Measurements from ENCODE around the gene TXNL4A. TPM values are rescaled to one million over a fixed set of nuclear protein-coding genes. Genes with fewer than 3 reads are reported as not detected.

TXNL4A gene
- total RNA-seq: 10 to 100 TPM in 6 of 7 donors, 1 to 10 TPM in 1; 9.4 to 57.1 (median 42.3) TPM
- 10 to 100 TPM; 21.5 to 47.9 TPM for polyA plus RNA-seq
- long read RNA-seq, donor 1, partial matches to known transcripts: 0 of 10 reads
- long read RNA-seq, donor 1, other reads (novel, unspliced or antisense): 8 of 10 reads
- long read RNA-seq, donor 2, transcript TXNL4A-201 (3 exons, 3,504 nt): major isoform, 74 of 91 reads
- long read RNA-seq, donor 2, partial matches to known transcripts: 0 of 91 reads
- long read RNA-seq, donor 2, other reads (novel, unspliced or antisense): 11 of 91 reads
- long read RNA-seq, donor 3, transcript TXNL4A-201 (3 exons, 3,504 nt): major isoform, 35 of 45 reads
- long read RNA-seq, donor 3, partial matches to known transcripts: 0 of 45 reads
- long read RNA-seq, donor 3, other reads (novel, unspliced or antisense): 9 of 45 reads

DNA sequence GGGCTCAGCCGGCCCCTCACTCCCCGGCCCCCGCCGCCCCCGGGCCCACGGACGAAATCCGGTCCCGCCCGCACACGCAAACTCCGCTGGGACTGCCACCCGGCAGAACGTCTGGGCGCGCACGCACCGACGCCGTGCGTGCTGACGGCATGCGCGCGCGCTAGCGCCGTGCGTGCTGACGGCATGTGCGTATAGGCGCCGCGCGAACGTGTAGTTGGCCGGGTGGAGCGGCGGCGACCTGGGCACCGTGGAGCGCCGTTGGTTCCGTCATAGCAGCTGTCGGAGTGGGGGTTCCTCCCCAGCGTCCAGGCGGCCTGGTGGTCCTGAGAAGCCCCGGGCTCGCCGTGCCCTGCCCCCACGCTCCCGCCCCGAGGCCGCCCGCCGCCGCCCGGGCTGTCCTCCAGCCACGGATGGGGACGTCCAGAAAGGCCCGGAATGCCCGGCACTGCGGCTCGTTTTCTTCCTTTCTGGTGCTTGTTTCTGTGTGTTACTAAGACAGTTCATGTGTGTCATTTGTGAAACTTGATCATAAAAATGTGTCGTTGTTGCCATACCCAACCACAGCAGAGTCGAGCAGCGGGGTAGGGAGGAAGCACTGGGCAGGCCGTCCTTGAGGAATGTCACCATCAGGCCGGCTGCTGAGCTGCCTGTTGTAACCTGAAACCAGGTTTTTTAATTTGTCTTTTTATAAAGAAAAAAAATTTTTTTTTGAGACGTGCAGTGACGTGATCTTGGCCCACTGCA is at the start of gene TXNL4A:
TSS of gene TXNL4A (minus strand) at position 113 of the 744 bp plus-strand sequence. CDS start 171 bp downstream, outside the sequence.
- DNase-seq: peak; percentile 74 to 91 (median 78)

GRCh38 chr18:80037300-80037699 is 48.9 kb upstream of the TXNL4A start:
- WGBS, 3 donors: 95 to 97% (median 96%) methylated on average over 12 of the region's 12 CpGs
- no peak for TF ChIP-seq EP300 (IDR thresholded peaks at IDR 0.05)
- TF ChIP-seq POLR2A (IDR thresholded peaks at IDR 0.05): no peak
- TF ChIP-seq, protein P1, sequence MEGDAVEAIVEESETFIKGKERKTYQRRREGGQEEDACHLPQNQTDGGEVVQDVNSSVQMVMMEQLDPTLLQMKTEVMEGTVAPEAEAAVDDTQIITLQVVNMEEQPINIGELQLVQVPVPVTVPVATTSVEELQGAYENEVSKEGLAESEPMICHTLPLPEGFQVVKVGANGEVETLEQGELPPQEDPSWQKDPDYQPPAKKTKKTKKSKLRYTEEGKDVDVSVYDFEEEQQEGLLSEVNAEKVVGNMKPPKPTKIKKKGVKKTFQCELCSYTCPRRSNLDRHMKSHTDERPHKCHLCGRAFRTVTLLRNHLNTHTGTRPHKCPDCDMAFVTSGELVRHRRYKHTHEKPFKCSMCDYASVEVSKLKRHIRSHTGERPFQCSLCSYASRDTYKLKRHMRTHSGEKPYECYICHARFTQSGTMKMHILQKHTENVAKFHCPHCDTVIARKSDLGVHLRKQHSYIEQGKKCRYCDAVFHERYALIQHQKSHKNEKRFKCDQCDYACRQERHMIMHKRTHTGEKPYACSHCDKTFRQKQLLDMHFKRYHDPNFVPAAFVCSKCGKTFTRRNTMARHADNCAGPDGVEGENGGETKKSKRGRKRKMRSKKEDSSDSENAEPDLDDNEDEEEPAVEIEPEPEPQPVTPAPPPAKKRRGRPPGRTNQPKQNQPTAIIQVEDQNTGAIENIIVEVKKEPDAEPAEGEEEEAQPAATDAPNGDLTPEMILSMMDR (IDR thresholded peaks at IDR 0.05): no peak
- intact Hi-C loops (cut with DNase I): loop anchor here in 3 of 4 donors (5.0 to 10.0 kb wide), 4 partner anchors 52 to 112 kb away; partner anchors contain the start of genes ADNP2 (in 1 of the 3), SLC66A2 (in 1 of the 3) and TXNL4A (in 1 of the 3)
- no peaks in the 10 kb centered on the region for H3K9me3 ChIP-seq
- DNase-seq: no peak
- H3K4me1 ChIP-seq (ENCODE audit: insufficient read depth): peaks cover 2% of the 10 kb centered on the region
- H3K36me3 ChIP-seq: no peaks in the 10 kb centered on the region
- no peak overlapping the region for H3K27ac ChIP-seq
- no peaks in the 10 kb centered on the region for H3K27me3 ChIP-seq
- H3K4me3 ChIP-seq: no peak overlapping the region

More for the DNA sequence above, at the start of gene TXNL4A:
- Histone ChIP-seq H3K27ac (peak within 1 kb of the TSS; percentile 91 to 97), H3K27me3 (no peaks in the 10 kb centered on the region), H3K9me3 (no peaks in the 10 kb centered on the region), H3K4me3 (peak within 1 kb of the TSS; percentile 59), H3K36me3 (no peaks in the 10 kb centered on the region), H3K4me1 (ENCODE audit: insufficient read depth) (peaks cover 3% of the 10 kb centered on the region)
- intact Hi-C loops (cut with DNase I): loop anchor here in 1 of 4 donors (10.0 kb wide), 1 partner anchor 46 kb away; the partner anchor contains the start of gene RBFA
- TF ChIP-seq POLR2A (IDR thresholded peaks at IDR 0.05): peak; percentile 77
- TF ChIP-seq, protein P1 (IDR thresholded peaks at IDR 0.05): no peak
- TF ChIP-seq EP300 (IDR thresholded peaks at IDR 0.05): no peak
- 0 to 1% (median 1%) methylated on average over 30 to 71 of the region's 71 CpGs for WGBS, 3 donors

DNA sequence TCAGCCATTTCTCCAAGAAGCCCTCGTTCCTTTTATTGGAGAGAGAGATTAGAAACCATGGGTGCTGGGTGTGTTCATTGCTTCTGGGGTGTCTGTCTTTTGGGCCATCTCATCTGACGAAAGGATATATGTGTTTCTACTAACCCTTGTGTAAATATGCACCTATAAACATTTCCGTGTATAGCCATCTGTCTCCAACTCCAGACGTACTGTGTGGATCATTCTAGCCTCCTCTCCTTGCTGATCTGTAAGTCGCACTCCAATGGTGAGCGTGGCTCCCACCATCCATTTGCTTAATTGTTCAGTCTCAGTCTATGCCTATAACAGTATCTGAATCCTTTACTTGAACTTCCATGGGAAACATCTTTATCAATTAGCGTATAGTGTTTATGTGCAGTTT is 47.6 kb upstream of the TXNL4A start:
- 92 to 93% (median 93%) methylated on average over 7 of the region's 7 CpGs for WGBS, 3 donors
- Histone ChIP-seq H3K27me3 (no peaks in the 10 kb centered on the region), H3K4me3 (no peak overlapping the region), H3K4me1 (ENCODE audit: insufficient read depth) (peaks cover 2% of the 10 kb centered on the region), H3K27ac (no peak overlapping the region), H3K36me3 (no peaks in the 10 kb centered on the region), H3K9me3 (no peaks in the 10 kb centered on the region)
- intact Hi-C loops (cut with DNase I): loop anchor here in 3 of 4 donors (5.0 to 10.0 kb wide), 4 partner anchors 51 to 111 kb away; partner anchors contain the start of genes ADNP2 (in 1 of the 3), SLC66A2 (in 1 of the 3) and TXNL4A (in 1 of the 3)
- TF ChIP-seq EP300 (IDR thresholded peaks at IDR 0.05): no peak
- TF ChIP-seq, protein P1 (IDR thresholded peaks at IDR 0.05): no peak
- TF ChIP-seq POLR2A (IDR thresholded peaks at IDR 0.05): no peak
- DNase-seq: no peak

DNA sequence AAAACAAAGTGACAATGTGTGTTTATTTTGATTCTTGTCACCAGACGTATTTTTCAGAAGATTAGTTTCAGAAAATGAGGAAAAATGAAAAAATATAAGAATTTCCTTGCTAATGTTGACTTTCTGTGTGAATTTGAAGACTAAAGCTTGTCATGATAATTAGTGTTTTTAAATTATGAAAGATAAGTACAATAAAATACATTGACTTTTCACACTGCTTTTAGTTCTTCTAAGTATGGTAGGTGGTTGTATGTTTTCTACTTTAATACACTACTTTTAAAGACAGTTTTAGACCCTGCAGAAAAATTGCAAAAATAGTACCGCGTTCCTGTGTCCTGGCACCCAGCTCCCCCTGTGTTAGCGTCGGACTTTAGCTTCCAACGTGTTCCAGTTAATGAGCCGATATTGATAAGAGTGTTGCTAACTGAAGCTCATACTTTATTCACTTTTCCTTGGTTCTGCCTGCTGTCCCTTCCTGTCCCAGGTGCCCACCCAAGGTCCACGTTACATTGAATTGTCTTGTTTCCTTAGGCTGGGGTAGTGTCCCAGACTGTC is 46.6 kb upstream of the TXNL4A start:
- 5 to 6% (median 5%) methylated on average over 8 of the region's 8 CpGs for WGBS, 3 donors
- Histone ChIP-seq H3K27ac (peak overlapping the region in 1 of 2 donors; percentile 77), H3K4me3 (peak overlapping the region; percentile 60), H3K4me1 (ENCODE audit: insufficient read depth) (peaks cover 2% of the 10 kb centered on the region), H3K36me3 (no peaks in the 10 kb centered on the region), H3K9me3 (no peaks in the 10 kb centered on the region), H3K27me3 (no peaks in the 10 kb centered on the region)
- intact Hi-C loops (cut with DNase I): loop anchor here in 3 of 4 donors (5.0 to 10.0 kb wide), 6 partner anchors 50 to 112 kb away; partner anchors contain the start of genes ADNP2 (in 2 of the 3), SLC66A2 (in 1 of the 3) and TXNL4A (in 1 of the 3)
- TF ChIP-seq, protein P1 (IDR thresholded peaks at IDR 0.05): no peak
- TF ChIP-seq POLR2A (IDR thresholded peaks at IDR 0.05): no peak
- no peak for TF ChIP-seq EP300 (IDR thresholded peaks at IDR 0.05)
- no peak for DNase-seq

Measured in ovary (tissue), 10 donors.